ENCODE data around the gene EIF4G3. TPM values are rescaled to one million over a fixed set of nuclear protein-coding genes. Genes with fewer than 3 reads are reported as not detected.
"Not testable (repeated sequence)": the region's sequence is repeated elsewhere in the genome, so short reads cannot be mapped to it uniquely, and the experiment has no call there.

EIF4G3 gene
- total and polyA plus RNA-seq, 2 donors = 25.6 to 65.7 TPM

GRCh38 chr1:20834192-20834591 is 342.5 kb downstream of the EIF4G3 start:
- no peak for DNase-seq (ENCODE audit: extremely low spot score)
- Histone ChIP-seq H3K36me3 (ENCODE audit: insufficient read depth) (peaks cover 2% of the 10 kb centered on the region), H3K27ac (ENCODE audit: low read depth) (no peak overlapping the region), H3K4me1 (ENCODE audit: insufficient read depth) (no peaks in the 10 kb centered on the region), H3K4me3 (ENCODE audit: low read depth, low read length) (no peak overlapping the region)
- WGBS = 98% methylated on average over 1 of the region's 1 CpG

GRCh38 chr1:20830378-20830777 is 346.3 kb downstream of the EIF4G3 start:
- WGBS = 92% methylated on average over 2 of the region's 2 CpGs

DNA sequence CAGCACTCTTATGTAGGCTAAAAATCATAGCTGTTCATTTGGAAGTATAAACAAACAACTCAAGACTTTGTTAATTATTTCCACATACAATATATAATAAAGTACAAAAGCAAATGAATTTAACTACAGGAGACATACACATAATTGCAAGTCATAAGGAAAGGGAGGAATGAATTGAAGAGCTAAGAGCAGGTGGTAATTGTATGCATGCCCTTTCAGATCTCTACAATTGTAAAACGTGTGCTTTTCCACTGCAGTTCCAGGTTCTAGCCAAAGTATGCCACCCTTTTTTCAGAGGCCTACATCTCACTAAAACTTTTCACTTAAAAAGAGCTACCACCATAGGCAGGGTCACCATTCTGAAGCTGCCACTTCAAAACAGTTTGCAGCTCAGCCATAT is 346.8 kb downstream of the EIF4G3 start:
- Histone ChIP-seq H3K27ac (ENCODE audit: low read depth) (no peak overlapping the region), H3K4me1 (ENCODE audit: insufficient read depth) (no peaks in the 10 kb centered on the region), H3K4me3 (ENCODE audit: low read depth, low read length) (no peak overlapping the region), H3K36me3 (ENCODE audit: insufficient read depth) (peaks cover 2% of the 10 kb centered on the region)
- 81% methylated on average over 1 of the region's 1 CpG for WGBS
- DNase-seq (ENCODE audit: extremely low spot score) = no peak

More at GRCh38 chr1:20830378-20830777, 346.3 kb downstream of the EIF4G3 start:
- H3K4me1 ChIP-seq (ENCODE audit: insufficient read depth) = no peaks in the 10 kb centered on the region
- no peak for DNase-seq (ENCODE audit: extremely low spot score)
- no peak overlapping the region for H3K27ac ChIP-seq (ENCODE audit: low read depth)
- no peak overlapping the region for H3K4me3 ChIP-seq (ENCODE audit: low read depth, low read length)
- peaks cover 2% of the 10 kb centered on the region for H3K36me3 ChIP-seq (ENCODE audit: insufficient read depth)

DNA sequence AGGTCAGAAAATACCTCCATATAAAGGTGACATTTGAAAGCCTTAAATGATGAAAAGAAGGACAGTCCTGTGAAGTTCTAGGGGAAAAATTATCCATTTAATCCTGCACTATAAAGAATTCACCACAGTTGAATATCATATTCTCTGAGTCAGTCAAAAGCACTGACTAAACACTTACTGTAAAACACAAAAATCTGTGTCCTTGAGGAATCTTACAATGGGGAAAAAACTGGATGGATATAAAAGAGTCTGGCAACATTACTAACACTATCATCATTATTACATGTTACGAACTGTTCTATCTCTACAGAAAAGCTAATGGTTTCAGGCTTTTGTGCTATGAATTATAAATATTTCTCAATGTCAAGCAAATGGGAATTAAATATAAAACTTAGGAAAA is 347.2 kb downstream of the EIF4G3 start:
- 94% methylated on average over 1 of the region's 1 CpG for WGBS
- no peak for DNase-seq (ENCODE audit: extremely low spot score)
- Histone ChIP-seq H3K4me1 (ENCODE audit: insufficient read depth) (no peaks in the 10 kb centered on the region), H3K36me3 (ENCODE audit: insufficient read depth) (peaks cover 2% of the 10 kb centered on the region), H3K4me3 (ENCODE audit: low read depth, low read length) (no peak overlapping the region), H3K27ac (ENCODE audit: low read depth) (peak overlapping the region; percentile 23)

GRCh38 chr1:20823845-20824244 is 352.9 kb downstream of the EIF4G3 start:
- H3K27ac ChIP-seq (ENCODE audit: low read depth) = no peak overlapping the region
- H3K36me3 ChIP-seq (ENCODE audit: insufficient read depth) = peaks cover 2% of the 10 kb centered on the region
- H3K4me3 ChIP-seq (ENCODE audit: low read depth, low read length) = no peak overlapping the region
- H3K4me1 ChIP-seq (ENCODE audit: insufficient read depth) = no peaks in the 10 kb centered on the region
- no peak for DNase-seq (ENCODE audit: extremely low spot score)

DNA sequence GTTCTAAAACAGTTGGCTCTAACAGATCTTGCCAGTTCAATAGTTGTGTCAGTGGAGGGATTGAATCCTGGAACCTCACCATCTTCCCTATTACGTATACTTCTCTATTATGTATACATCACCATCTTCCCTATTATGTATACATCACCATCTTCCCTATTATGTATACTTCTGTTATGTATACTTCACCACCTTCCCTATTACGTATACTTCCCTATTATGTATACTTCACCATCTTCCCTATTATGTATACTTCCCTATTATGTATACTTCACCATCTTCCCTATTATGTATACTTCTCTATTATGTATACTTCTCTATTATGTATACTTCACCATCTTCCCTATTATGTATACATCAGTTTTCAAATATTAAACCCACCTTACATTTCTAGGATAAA is 355.2 kb downstream of the EIF4G3 start:
- WGBS = 48% methylated on average over 2 of the region's 2 CpGs
- no peaks in the 10 kb centered on the region for H3K36me3 ChIP-seq (ENCODE audit: insufficient read depth)
- no peaks in the 10 kb centered on the region for H3K4me1 ChIP-seq (ENCODE audit: insufficient read depth)
- H3K27ac ChIP-seq (ENCODE audit: low read depth) = no peak overlapping the region
- H3K4me3 ChIP-seq (ENCODE audit: low read depth, low read length) = no peak overlapping the region
- no peak for DNase-seq (ENCODE audit: extremely low spot score)

- DNase-seq (ENCODE audit: extremely low spot score) = no peak
- 87% methylated on average over 5 of the region's 5 CpGs for WGBS
- Histone ChIP-seq H3K27ac (ENCODE audit: low read depth) (no peak overlapping the region), H3K36me3 (ENCODE audit: insufficient read depth) (no peaks in the 10 kb centered on the region), H3K4me1 (ENCODE audit: insufficient read depth) (no peaks in the 10 kb centered on the region), H3K4me3 (ENCODE audit: low read depth, low read length) (no peak overlapping the region)
These were observed 356.9 kb downstream of the EIF4G3 start for GRCh38 chr1:20819818-20820217.

- Histone ChIP-seq H3K27ac (ENCODE audit: low read depth) (no peak overlapping the region), H3K4me3 (ENCODE audit: low read depth, low read length) (no peak overlapping the region), H3K4me1 (ENCODE audit: insufficient read depth) (no peaks in the 10 kb centered on the region), H3K36me3 (ENCODE audit: insufficient read depth) (no peaks in the 10 kb centered on the region)
- no peak for DNase-seq (ENCODE audit: extremely low spot score)
- no CpG with 5 or more reads among the region's 4 CpGs for WGBS
These were observed 362.2 kb downstream of the EIF4G3 start for GRCh38 chr1:20814534-20814871.

DNA sequence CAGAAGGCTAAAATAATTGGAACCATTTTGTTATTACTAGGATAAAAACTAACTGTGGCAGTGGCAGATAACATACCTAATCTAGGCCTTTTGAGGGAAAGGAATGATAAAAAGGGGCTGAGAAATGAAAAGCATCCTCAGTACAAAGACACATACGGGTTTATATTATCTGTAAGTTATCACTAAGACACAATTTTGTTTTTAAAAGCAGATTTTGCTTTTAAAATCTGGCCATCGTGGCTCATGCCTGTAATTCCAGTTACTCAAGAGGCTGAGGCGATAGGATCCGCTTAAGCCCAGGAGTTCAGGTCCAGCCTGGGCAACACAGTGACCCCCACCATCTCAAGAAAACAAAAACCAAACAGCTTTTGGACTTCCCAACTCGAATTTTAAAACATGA is 364.8 kb downstream of the EIF4G3 start:
- Histone ChIP-seq H3K27ac (ENCODE audit: low read depth) (no peak overlapping the region), H3K4me3 (ENCODE audit: low read depth, low read length) (no peak overlapping the region), H3K4me1 (ENCODE audit: insufficient read depth) (no peaks in the 10 kb centered on the region), H3K36me3 (ENCODE audit: insufficient read depth) (no peaks in the 10 kb centered on the region)
- DNase-seq (ENCODE audit: extremely low spot score) = no peak
- 59% methylated on average over 5 of the region's 5 CpGs for WGBS

DNA sequence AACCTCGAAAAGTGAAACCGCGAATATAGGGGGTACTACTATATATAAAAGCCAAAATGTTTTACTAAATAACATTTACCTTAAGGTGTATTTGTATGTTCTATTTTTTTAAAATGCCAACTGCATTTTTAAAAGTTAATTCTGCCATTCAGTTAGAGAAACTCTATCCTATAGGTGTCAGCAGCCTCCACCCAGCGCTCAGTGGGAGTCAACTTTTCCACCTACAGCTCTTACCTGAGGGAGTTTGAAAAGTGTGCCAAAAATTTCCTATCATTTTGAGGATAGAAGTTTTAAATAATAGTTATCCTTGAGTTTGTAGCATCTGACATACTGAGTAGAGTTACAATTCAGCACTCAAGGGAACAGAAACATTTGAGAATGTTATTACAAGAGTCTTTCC is 383.5 kb downstream of the EIF4G3 start:
- H3K4me3 ChIP-seq (ENCODE audit: low read depth, low read length) = no peak overlapping the region
- no peaks in the 10 kb centered on the region for H3K36me3 ChIP-seq (ENCODE audit: insufficient read depth)
- 98% methylated on average over 4 of the region's 4 CpGs for WGBS
- H3K27ac ChIP-seq (ENCODE audit: low read depth) = no peak overlapping the region
- no peak for DNase-seq (ENCODE audit: extremely low spot score)
- H3K4me1 ChIP-seq (ENCODE audit: insufficient read depth) = no peaks in the 10 kb centered on the region

- DNase-seq (ENCODE audit: extremely low spot score) = no peak
- no peaks in the 10 kb centered on the region for H3K4me1 ChIP-seq (ENCODE audit: insufficient read depth)
- peak overlapping the region; percentile 18 for H3K27ac ChIP-seq (ENCODE audit: low read depth)
- H3K36me3 ChIP-seq (ENCODE audit: insufficient read depth) = no peaks in the 10 kb centered on the region
- 75% methylated on average over 2 of the region's 2 CpGs for WGBS
- H3K4me3 ChIP-seq (ENCODE audit: low read depth, low read length) = no peak overlapping the region
These were observed 384.5 kb downstream of the EIF4G3 start for GRCh38 chr1:20792196-20792595.

DNA sequence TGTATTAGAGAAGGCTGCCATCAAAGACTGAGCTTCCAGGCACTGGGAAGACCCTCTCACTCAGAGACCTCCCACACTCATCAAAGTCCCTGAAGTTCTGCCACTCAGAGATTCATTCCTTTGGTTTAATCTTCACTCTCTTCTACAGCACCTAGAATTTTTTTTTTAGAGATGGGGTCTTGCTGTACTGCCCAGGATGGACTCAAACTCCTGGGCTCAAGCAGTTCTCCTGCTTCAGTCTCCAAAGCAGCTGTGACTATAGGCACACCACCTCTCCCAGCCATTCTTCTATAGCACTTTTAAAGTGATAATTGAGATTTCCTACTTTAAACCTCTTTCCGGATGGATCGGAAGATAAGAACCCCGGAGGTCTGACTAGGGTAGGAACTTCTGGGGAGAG is 385.9 kb downstream of the EIF4G3 start:
- Histone ChIP-seq H3K4me3 (ENCODE audit: low read depth, low read length) (no peak overlapping the region), H3K4me1 (ENCODE audit: insufficient read depth) (no peaks in the 10 kb centered on the region), H3K27ac (ENCODE audit: low read depth) (no peak overlapping the region), H3K36me3 (ENCODE audit: insufficient read depth) (no peaks in the 10 kb centered on the region)
- no peak for DNase-seq (ENCODE audit: extremely low spot score)
- WGBS = 63% methylated on average over 3 of the region's 3 CpGs

- not testable (repeated sequence) for H3K27ac ChIP-seq (ENCODE audit: low read depth); H3K4me1 ChIP-seq (ENCODE audit: insufficient read depth); H3K36me3 ChIP-seq (ENCODE audit: insufficient read depth); H3K4me3 ChIP-seq (ENCODE audit: low read depth, low read length); DNase-seq (ENCODE audit: extremely low spot score)
- 91% methylated on average over 9 of the region's 9 CpGs for WGBS
These were observed 387.1 kb downstream of the EIF4G3 start for GRCh38 chr1:20789598-20789997.

- H3K4me1 ChIP-seq (ENCODE audit: insufficient read depth) = no peaks in the 10 kb centered on the region
- WGBS = 39% methylated on average over 22 of the region's 22 CpGs
- H3K27ac ChIP-seq (ENCODE audit: low read depth) = peak overlapping the region; percentile 99
- peak overlapping the region; percentile 76 for H3K4me3 ChIP-seq (ENCODE audit: low read depth, low read length)
- DNase-seq (ENCODE audit: extremely low spot score) = no peak
- H3K36me3 ChIP-seq (ENCODE audit: insufficient read depth) = no peaks in the 10 kb centered on the region
These were observed 388.6 kb downstream of the EIF4G3 start for GRCh38 chr1:20787840-20788795.

Data from urinary bladder (tissue), 4 donors.